Stimulated activated CD4-positive, alpha-beta T cell treated with anti-CD3 and anti-CD28 coated beads, Interleukin-15, amount 100 ng/mL, for 24 hours (primary cell): ENCODE results near the gene NDOR1.
"Not testable (repeated sequence)": the region's sequence is repeated elsewhere in the genome, so short reads cannot be mapped to it uniquely, and the experiment has no call there.

ENCODE experiments used
- DNase-seq: peaks from one replicate; pipeline ENCODE4 v3.0.0-alpha.2; 2020

NDOR1 gene

GRCh38 chr9:137233143-137233980 is 27.9 kb downstream of the NDOR1 start:
- no peak for DNase-seq

DNA sequence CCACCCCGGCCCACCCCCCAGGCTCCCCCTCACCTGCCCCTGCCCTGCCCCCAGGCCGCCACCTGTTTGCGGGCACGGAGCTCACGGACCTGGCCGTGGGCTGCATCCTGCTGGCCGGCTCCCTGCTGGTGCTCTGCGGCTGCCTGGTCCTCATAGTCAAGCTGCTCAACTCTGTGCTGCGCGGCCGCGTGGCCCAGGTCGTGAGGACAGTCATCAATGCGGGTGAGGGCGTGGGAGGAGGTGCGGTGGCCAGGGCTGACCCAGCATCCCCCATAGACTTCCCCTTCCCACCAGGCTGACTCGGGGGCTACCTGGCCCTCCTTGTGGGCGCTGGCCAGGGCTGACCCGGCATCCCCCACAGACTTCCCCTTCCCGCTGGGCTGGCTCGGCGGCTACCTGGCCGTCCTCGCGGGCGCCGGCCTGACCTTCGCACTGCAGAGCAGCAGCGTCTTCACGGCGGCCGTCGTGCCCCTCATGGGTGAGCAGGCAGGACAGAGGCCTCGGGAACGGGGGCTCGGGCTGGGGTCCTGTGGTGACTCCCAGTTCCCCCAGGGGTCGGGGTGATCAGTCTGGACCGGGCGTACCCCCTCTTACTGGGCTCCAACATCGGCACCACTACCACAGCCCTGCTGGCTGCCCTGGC is 28.7 kb downstream of the NDOR1 start:
- no peak for DNase-seq

- no peak for DNase-seq
Observed at GRCh38 chr9:137234758-137235423, 29.4 kb downstream of the NDOR1 start.

DNA sequence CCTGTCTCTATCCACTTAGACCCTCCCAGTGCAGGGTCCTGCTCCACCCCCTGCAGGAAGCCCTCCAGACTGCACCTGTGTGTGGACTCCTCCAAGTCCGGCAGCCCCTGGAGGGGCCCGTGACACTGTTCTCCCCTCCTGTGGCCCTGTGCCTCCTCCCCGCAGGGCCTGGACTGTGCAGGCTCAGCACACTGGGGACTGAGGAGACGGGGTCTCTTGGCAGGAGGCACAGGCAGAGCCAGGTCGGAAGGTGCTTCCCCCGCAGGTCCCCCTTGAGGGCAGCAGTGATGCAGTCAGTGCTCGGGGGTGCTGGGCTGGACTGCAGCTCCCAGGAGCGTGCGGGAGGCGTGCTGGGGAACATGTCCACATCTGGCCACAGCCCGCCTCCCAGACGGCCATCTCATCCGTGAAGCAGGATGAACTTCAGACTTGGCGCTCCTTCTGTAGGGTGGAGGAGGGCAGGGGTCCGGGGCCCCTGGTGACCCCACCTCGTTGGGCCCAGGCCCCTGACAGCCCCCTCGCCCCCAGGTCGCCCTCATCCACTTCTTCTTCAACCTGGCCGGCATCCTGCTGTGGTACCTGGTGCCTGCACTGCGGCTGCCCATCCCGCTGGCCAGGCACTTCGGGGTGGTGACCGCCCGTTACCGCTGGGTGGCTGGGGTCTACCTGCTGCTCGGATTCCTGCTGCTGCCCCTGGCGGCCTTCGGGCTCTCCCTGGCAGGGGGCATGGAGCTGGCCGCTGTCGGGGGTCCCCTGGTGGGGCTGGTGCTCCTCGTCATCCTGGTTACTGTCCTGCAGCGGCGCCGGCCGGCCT is 30.1 kb downstream of the NDOR1 start:
- no peak for DNase-seq

DNA sequence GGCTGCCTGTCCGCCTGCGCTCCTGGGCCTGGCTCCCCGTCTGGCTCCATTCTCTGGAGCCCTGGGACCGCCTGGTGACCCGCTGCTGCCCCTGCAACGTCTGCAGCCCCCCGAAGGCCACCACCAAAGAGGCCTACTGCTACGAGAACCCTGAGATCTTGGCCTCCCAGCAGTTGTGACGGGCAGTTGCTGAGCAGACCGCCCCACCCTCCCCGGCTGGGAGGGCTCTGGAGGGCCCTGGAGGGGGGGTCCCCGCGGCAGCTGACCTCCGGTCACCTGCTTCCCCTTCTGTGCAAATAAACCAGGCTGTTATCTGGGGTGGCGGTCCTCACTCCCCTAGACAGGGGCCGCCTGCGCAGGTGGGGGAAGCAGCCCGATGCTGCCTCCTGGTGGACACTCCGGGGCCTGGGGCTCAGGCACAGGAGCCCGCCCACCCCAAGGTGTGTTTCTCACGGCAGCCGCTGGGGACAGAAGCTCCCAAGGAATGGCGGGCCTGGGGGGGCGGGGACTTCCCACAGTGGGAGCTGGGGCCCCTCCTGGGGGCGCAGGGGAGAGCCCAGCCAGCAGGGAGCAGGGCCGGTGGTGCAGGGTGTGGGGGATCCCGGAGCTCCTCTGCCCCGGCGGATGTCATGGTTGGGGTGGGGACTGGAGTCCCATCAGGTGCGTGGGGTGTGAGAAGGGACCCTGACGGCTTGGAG is 30.9 kb downstream of the NDOR1 start:
- peak; percentile 95 for DNase-seq

DNA sequence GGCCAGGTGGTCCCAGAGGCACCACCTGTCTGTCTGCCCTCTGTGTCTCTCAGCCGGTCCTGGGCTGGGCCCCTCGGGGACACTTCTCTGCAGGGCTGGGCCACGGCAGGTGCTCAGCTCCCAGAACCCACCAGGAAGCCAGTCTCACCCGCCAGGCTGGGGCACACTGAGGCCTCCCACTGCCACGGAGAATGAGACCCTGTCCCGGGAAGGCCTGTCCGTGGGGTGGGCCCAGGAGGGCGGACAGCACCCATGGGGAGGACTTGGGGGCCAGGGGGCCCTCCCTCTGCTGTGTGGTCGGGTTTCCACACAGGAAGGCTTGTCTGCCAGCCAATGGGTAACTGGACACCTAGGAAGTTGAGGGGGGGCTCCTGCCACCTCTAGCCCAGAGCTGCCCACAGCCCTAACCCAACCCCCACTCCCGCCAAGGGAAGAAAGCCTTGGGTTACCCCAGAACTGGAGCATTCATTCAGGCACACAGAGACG is 31.5 kb downstream of the NDOR1 start:
- no peak for DNase-seq

GRCh38 chr9:137237759-137238726 is 32.5 kb downstream of the NDOR1 start:
- DNase-seq, result no peak

DNA sequence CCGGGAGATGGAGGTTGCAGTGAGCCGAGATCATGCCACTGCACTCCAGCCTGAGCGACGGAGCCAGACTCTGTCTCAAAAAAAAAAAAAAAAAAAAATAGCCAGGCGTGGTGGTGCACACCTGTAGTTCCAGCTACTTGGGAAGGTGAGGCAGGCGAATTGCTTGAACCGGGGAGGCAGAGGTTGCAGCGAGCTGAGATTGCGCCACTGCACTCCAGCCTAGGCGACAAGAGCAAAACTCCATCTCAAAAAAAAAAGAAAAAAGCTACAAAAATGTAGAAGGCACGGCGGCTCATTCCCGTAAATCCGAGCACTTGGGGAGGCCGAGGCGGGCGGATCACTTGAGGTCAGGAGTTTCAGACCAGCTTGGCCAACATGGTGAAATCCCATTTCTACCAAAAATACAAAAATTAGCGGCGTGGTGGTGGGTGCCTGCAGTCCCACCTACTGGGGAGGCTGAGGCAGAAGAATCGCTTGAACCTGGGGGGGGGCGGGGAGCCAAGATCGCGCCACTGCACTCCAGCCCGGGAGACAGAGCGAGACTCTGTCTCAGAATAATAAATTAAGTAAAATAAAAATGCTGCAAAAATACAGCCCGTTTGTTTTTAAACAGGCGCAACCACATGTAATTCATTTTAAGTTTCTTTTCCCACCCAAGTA is 34.2 kb downstream of the NDOR1 start:
- DNase-seq, result not testable (repeated sequence)

- peak; percentile 81 for DNase-seq
Observed at GRCh38 chr9:137240318-137240840, 34.9 kb downstream of the NDOR1 start.

DNA sequence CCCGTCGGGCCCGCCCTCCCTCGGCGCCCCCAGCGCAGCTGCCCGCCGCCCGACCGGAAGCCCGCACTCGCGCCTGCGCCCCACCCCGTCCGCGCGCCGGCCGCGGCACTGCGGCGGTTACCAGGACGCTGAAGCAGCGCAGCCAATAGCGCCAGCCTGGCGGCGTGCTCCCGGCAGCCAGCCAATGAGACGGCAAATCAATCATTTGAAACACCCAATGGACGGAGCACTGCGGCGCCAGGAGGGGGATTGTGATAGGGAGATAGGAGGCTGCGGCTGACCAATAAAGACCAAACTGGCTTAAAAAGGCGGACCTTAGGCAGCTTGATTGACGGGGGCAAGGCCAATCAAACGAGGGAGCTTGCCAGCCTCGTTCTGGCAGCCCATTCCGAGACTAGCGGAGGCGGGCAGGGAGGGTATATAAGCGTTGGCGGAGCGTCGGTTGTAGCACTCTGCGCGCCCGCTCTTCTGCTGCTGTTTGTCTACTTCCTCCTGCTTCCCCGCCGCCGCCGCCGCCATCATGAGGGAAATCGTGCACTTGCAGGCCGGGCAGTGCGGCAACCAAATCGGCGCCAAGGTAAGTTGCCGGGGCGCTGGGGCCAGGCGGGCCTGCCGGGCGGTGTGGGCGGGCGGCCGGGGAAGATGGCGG is 35.5 kb downstream of the NDOR1 start, which contains the start of gene TUBB4B:
TSS of gene TUBB4B (plus strand) at position 447 of the 649 bp plus-strand sequence. CDS start at position 521, 74 bp downstream.
- DNase-seq, result peak; percentile 97

DNA sequence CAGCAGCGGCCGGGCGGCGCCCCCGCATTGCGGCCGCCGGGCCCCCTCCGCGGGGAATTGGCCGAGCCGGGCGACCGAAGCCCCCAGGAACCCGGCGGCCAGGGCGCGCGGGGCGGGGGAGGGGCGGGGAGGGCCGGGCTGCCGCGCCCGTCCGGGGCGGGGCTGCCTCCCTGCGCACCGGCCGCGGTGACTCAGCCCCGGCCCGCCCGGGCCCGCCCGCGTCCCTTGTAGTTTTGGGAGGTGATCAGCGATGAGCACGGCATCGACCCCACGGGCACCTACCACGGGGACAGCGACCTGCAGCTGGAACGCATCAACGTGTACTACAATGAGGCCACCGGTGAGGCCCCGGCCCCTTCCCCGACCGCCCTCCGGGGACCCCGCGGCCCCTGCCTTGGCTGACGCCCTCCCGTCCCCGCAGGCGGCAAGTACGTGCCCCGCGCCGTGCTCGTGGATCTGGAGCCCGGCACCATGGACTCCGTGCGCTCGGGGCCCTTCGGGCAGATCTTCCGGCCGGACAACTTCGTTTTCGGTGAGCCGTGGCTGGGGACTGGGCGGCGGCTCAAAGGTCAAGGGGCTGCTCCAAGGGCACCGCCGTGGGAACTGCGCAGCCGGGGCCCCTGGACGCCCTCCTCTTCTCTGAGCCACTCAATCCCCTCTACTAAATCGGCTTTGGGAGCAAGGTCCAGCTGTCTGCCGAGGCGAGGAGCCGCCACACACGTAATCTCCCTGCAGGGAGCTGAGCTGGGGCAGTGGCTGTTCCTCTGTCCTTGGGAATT is 36.2 kb downstream of the NDOR1 start:
- peak; percentile 76 for DNase-seq

DNA sequence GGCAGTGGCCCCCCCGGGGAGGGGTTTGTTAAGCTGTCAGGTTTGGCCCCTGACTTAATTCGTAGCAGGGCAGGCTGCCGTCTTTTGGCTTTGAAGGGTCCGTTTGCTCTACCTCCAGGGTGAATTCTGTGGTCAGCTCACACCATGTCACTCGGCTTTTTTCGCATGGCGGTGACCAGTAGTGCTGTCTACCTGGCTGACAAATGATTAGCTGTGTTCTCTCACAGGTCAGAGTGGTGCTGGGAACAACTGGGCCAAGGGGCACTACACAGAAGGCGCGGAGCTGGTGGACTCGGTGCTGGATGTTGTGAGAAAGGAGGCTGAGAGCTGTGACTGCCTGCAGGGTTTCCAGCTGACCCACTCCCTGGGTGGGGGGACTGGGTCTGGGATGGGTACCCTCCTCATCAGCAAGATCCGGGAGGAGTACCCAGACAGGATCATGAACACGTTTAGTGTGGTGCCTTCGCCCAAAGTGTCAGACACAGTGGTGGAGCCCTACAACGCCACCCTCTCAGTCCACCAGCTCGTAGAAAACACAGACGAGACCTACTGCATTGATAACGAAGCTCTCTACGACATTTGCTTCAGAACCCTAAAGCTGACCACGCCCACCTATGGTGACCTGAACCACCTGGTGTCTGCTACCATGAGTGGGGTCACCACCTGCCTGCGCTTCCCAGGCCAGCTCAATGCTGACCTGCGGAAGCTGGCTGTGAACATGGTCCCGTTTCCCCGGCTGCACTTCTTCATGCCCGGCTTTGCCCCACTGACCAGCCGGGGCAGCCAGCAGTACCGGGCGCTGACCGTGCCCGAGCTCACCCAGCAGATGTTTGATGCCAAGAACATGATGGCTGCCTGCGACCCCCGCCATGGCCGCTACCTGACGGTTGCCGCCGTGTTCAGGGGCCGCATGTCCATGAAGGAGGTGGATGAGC is 37.0 kb downstream of the NDOR1 start:
- no peak for DNase-seq

GRCh38 chr9:137243266-137243625 is 37.7 kb downstream of the NDOR1 start:
- not testable (repeated sequence) for DNase-seq

DNA sequence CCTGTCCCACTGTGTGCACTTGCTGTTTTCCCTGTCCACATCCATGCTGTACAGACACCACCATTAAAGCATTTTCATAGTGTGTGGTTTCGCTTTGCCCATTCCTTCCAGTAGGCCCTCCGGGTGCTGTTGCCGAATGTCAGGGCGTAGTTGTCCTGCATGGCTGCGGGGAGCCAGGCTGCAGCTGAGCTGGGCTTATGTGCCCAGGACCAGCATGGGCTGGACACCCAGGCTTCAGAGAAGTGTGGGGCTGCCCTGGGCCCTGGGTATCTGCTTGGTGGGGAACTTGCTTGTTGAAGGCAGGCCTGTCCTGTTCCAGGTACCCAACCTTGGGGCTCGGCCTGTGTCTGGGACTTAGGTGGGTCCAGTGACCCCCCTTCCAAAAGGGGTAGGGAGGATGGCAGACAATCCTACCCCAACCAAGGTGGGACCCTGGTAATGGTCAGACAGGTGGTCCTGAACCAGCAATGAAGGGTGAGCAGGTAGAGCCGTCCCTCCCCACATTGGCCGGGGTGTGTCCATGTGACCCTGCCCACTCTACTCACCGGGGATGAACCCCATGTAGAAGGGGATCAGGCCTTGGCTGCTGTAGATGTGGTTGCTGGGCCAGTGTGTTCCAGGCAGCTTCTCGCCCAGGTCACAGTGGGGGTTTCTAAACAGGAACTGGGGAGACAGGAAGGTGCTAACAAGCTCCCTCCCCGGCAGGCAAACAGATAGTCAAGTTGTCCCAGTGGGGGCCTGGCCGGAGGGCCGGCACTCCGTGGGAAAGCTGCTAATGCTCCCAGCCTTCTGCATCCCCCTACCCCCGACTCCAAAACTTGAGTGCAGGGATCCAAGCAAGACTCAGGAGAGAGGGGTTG is 38.4 kb downstream of the NDOR1 start:
- DNase-seq, result peak; percentile 45

DNA sequence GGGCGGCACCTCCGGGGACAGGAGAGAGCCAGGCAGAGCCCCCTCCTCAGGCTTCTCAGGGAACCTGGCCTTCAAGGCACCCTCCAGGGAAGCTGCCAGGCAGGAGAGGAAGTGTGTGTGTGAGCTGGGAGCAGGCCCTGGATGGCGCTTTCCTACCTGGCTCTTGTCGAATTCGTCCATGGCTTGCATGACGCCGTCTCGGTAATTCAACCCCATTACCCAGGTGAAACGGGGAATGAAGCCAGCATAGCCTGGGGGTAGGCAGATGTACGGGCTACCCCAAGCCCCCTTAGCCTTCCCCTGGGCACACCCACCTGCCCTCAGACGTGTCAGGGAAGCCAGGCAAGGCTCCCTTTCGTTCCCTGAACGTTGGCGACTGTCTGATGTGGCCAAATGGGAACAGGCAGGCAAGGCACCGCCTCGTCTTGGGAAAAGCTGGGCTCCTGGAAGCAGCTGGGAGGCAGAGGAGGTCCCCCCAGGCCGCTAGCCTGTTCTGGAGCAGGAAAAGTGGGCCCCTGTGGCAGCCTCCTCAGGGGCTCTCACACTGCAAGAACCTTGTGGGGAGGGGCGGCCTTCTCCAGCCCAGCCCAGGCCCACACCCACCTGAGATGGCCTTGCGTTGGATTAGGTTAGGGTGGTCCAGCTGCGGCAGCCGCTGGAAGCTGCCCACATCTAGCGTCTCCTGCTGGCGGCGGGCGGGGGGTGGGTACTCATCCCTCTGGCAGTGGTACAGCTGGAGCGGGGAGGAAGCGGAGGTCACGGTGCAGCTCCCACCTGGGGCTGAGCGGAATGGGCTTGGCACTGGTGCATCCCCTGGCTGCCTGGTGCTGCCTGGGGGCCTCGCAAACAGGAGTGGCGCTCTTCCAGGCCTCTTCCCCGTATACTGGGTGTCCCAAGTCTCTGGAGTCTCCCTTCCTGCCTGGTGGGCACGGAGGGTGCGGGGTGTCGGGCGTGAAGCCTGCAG is 39.3 kb downstream of the NDOR1 start:
- DNase-seq, result no peak
